Measurements from ENCODE around the gene GPER1. TPM values are rescaled to one million over a fixed set of nuclear protein-coding genes. Genes with fewer than 3 reads are reported as not detected.

Gene GPER1
- total RNA-seq, 1 donor from 2014 or later, result 1.5 TPM

DNA sequence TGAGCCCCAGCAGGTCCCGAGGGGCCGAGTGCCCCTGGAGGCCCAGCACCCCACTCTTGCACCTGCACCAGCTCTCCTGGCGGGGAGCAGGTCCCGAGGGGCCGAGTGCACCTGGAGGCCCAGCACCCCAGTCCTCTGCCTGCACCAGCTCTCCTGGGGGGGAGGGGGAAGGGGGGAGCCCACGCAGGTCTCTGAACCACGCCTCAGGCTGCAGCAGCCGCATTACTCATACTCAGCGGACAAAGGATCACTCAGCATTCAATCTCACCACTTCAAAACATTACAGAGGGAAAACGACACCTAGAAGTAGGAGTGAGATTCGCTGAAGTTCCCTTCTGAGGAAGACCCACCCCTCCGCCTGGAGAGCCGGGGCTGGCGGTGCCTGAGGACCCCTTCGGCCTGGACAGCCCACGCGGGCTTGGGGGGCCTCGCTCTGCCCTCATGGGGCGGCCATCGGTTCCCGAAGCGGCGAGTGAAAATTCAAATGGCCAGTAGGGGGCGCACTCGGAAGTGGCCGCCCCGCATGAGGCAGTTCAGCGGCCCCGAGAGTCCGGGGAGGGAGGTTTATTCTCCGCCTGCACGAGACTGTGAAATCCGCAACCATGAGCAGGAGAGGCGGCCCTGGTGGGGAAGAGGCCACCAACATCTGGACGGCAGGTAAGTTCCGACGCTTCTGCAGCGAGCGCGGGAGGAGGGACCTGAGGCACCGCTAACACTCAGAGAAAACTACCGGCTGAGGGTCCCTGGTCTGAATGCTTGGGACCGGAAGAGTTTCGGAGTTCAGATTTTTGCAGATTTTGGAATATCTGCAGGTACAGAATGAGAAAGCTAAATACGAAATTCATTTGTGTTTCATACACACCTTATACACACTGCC lies 1.1 kb upstream of the GPER1 start:
- peak; percentile 36 to 64 for DNase-seq (ENCODE audit: low read depth in 2 of 2)

DNA sequence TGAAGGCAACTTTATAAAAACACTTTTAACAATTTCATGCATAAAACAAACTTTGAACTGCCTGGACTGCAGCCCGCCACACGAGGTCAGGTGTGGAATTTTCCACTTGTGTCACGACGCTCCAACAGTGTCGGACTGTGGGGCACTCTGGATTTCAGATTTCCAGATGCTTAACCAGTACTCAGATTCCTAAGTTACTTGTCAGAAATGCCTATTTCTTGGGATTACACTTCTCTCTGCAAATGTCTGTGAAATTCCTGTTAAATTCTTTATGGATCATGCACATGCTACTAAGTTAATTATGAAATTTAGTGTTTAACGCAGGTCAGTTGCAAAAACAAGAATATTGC lies 473 bp upstream of the GPER1 start:
- no peak for DNase-seq (ENCODE audit: low read depth in 2 of 2)

DNA sequence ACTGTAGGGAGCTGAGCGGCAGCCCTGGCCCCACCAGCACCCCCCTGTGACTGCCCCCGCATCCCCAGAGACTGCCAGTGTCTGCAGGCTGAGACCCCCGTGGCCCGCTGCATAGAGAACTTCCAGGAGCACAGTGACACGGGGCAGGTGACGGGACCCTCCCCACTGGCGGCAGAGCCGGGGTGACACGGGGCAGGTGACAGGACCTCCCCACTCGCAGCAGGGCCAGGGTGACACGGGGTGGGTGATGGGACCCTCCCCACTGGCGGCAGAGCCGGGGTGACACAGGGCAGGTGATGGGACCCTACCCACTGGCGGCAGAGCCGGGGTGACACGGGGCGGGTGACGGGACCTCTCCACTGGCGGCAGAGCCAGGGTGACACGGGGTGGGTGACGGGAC lies 2.3 kb downstream of the GPER1 start:
- no peak for DNase-seq (ENCODE audit: low read depth in 2 of 2)

DNA sequence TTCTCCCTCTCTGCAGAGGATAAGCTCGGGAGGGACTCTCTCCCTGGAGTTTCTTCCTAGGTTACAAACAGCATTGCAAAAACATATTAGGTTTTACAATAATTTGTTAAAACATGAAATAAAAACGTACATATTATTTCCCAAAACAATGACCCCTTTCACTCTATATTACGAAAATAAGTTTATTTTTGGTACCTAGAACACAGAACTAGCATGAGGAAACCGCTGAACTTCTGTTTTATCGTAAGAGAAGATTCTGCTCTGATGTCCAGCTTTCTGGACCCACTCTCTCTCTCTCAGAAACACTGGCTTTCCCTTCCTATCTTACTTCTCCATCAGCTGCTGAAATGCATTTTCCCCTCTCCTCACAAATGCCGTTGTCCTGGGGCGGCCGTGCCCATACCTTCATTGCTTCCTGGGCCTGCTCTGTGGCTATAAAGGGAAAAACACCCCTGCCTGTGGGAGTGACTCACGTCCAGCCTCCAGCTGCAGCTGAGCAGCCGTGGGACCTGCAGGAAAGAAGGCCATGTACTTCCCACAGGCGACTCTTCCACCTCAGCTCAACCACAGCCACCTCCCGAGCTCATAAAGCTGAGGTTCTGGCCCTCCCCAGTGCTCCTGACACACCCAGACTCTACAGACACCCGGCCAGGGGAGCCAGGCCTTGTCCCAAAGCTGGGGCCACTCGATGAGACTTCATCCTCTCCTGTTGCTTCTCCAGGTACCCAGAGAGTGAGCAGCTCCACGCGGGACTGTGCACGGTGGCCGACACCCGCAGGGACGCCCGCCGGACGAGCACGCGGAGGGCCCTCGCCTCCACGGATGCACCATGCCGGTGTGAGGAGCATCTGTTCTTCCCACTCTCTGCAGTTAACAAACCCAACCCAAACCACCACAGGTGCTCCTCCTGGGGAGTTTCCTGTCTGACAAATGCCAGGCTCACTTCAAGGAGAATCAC lies 3.1 kb downstream of the GPER1 start:
- DNase-seq (ENCODE audit: low read depth in 2 of 2), result no peak

DNA sequence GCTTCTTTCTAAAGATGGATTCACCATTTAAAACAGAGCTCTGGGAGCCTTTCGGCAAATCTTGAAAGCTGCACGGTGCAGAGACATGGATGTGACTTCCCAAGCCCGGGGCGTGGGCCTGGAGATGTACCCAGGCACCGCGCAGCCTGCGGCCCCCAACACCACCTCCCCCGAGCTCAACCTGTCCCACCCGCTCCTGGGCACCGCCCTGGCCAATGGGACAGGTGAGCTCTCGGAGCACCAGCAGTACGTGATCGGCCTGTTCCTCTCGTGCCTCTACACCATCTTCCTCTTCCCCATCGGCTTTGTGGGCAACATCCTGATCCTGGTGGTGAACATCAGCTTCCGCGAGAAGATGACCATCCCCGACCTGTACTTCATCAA lies 3.7 kb downstream of the GPER1 start:
- DNase-seq (ENCODE audit: low read depth in 2 of 2), result no peak

DNA sequence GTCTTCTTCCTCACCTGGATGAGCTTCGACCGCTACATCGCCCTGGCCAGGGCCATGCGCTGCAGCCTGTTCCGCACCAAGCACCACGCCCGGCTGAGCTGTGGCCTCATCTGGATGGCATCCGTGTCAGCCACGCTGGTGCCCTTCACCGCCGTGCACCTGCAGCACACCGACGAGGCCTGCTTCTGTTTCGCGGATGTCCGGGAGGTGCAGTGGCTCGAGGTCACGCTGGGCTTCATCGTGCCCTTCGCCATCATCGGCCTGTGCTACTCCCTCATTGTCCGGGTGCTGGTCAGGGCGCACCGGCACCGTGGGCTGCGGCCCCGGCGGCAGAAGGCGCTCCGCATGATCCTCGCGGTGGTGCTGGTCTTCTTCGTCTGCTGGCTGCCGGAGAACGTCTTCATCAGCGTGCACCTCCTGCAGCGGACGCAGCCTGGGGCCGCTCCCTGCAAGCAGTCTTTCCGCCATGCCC lies 4.3 kb downstream of the GPER1 start:
- DNase-seq (ENCODE audit: low read depth in 2 of 2), result no peak

DNA sequence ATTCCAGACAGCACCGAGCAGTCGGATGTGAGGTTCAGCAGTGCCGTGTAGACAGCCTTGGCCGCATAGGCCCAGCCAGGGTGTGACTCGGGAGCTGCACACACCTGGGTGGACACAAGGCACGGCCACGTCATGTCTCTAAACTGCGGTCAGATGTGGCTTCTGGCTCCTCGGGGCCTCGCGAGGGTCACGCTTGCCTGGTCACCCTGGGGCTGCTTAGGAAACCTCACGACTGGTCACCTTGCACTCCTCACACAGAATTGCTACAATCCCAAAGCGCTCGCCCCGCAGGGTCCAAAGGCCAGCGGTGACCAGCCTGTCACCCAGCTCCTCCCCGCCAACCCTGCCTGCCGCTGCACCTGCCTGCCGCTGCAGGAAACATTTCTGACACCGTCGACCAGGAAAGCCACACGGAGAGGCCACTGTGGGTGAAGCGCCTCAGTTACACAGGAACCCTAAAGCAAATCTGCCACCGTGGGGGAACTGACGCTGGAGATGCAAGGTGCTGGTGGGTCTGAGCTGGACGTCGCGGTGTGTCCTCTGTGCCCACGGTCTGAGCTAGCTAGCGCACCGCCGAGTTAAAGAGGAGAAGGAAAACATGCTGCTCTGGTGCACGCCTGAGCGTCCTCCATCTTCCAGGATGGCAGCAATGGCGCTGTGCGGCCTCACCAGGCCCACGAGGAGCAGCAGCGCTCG lies 5.0 kb downstream of the GPER1 start:
- no peak for DNase-seq (ENCODE audit: low read depth in 2 of 2)

DNA sequence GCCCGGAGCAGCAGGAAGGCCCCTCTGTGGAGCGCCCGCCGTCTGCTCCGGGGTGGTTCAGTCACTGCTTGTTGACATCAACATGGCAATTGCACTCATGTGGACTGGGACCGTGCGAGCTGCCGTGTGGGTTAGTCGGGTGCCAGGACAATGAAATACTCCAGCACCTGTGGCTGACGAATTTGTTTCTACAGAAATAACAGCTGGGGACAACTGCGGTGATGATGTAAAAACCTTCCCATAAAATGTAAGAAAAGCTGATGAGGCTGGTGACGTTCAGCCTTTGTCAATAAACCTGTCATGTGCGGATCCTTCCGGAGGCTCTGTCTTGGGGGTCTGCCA lies 5.6 kb downstream of the GPER1 start:
- DNase-seq (ENCODE audit: low read depth in 2 of 2), result no peak

DNA sequence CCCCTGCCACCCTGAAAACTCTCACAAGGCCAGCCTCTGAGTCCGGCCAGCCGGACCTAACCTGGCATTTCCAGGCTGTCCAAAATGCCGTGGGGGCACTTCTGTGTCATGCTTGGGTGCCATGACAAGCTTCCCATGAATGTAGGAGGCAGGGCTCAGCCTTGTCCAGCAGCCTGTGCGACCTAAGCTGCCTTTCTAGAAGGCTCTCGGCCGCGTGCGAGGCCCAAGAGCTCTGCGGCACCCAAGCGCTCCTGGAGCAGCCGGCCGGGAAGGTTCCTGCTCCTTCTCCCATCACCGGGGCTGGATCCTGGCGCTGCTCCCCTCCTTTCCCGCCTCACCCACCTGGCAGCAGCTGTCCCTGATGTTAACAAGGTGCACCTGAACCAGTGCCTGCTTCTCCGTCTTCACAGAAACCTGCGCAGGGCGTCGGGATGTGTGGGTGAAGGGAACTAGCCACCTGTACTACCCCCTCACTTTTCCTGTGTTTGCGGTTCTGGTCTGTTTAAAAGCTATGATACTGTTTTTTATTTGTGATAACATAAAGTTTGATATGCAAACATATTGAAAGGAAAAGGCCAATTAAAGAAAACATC lies 6.1 kb downstream of the GPER1 start:
- no peak for DNase-seq (ENCODE audit: low read depth in 2 of 2)

DNA sequence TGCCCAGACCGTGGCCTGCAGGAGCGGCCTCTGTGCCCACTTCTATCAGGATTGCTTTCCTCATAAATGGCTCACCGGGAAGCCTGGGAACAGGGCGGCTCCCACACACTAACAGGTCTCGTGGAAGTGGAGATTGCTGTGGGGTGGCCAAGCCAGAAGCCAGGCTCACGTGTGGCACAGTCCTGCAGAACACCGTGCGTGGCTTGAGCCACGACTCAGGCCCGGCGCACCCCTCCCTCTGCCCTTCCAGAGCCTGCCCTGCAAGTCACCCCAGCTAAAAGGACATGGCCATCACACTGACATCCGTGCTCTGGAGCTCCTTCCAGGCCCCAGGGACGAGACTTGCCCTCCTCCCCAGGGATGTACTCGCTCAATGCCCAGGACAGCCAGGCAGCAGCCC lies 7.0 kb downstream of the GPER1 start:
- no peak for DNase-seq (ENCODE audit: low read depth in 2 of 2)

DNA sequence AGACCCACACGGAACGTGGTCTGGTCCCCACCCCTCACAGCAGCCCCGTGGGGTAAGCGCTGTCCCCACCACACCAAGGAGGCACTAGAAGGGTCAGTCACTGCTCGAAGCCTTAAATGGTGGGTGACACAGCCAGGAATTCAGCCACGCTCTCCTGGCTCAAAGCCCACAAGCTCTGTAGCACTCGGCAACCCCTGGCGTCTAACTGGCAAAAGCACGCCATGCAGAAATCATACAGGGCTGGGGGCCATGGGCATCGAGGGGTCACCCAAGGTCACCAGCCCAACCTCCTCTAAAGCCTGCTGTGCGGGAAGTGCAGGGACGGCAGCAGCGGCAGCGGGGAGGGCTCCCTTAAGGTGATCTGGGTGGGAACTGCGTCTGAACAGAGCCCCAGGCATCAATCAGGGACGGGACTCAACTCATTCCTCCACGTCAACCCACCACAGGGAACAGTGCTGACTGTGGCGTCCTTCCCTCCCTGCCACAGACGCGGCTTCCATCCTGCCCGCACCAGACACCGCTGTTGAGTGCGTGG lies 7.8 kb downstream of the GPER1 start:
- DNase-seq (ENCODE audit: low read depth in 2 of 2), result no peak

DNA sequence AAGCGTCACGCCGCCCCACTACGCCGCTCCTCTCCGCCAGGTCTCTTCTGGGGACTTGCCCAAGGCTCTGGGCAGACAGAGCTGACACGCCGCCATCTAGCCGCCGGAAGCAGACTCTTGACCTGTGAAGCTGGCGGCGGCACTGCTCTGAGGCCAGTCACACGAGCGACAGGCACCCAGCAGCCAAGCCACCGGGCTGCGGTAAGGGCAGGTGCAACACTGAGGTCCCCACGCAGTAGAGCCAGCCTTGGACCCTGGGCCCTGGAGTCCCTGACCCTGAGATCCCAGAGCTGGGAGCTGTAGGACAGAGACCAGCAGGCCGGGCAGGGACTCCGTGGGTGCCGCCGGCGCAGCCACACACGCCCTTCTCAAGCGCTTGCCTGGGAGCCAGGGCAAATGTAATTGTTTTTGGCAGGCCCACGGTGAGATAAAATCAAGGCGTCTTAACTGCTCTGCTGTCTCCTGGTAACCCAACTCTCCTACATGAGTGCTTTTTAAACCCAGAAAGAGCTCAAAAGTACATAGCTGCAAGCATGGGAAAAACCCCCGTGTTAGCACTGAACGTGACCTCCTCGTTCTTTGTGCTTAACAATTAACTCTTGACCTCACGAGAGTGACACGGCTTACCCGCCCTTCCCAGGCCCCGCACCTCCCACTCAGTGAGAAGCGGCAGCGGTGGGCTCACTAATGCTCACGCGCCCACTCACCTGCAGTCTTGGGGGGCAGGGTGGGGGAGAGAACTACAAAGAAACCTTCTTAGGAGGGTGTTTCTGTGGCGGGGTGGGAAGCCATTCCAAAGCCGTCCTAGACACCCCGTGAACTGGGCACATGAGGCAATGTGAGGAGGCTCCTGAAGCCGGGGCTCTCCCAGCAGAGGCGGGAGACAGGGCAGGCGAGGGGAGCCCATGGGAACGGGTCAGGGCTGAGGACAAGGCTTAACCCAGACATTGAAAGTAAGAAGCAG lies 8.5 kb downstream of the GPER1 start:
- no peak for DNase-seq (ENCODE audit: low read depth in 2 of 2)

DNA sequence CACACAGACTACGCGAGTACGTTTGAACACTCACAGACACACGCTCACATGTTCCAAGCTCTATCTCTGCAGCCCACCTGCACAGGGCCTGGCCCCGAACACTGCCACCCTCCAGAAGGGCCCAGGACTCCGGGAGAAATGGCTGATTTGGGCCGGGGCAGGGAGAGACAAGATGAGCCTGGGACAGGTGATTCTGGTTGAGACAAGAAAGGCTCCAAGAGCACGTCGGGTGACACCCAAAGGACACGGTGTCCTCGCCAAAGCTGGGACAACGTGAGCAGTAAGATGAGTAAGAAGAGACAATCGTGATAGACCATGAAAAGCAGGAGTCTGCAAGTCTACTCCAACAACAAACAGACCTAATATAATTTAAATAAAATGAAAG lies 9.2 kb downstream of the GPER1 start:
- DNase-seq (ENCODE audit: low read depth in 2 of 2), result no peak

DNA sequence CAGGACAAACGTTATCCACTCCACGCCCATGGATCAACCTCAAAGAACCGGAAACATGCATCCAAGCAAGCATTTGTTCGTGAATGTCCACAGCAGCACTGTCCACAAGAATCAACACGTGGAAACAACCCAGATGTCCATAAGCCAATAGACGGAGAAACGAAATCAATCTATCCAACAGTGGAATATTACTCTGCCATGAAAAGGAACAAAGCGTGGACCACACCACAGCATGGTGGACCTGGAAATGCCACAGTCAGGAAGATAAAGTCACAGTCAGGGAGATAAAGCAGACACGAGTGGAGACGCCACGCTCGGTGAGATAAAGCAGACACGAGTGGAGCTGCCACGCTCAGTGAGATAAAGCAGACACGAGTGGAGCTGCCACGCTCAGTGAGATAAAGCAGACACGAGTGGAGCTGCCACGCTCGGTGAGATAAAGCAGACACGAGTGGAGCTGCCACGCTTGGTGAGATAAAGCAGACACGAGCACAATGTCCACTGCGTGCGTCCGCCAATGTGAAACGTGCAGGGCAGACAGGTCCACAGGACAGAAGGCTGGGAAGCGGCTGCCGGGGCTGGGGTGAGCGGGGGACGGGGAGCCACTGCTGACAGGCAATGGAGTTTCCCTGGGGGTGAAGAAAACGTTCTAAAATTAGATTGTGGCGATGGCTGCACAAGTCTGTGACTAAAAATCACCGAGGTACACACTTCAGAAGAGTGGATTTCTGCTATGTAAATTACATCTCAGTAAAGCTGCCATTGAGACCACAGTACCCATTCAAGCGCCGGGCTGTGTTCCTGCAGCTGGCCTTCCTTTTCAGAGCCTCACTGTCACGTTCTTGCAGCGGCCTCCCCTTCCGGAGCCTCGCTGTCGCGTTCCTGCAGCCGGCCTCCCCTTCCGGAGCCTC lies 10.6 kb downstream of the GPER1 start:
- DNase-seq (ENCODE audit: low read depth in 2 of 2), result no peak

DNA sequence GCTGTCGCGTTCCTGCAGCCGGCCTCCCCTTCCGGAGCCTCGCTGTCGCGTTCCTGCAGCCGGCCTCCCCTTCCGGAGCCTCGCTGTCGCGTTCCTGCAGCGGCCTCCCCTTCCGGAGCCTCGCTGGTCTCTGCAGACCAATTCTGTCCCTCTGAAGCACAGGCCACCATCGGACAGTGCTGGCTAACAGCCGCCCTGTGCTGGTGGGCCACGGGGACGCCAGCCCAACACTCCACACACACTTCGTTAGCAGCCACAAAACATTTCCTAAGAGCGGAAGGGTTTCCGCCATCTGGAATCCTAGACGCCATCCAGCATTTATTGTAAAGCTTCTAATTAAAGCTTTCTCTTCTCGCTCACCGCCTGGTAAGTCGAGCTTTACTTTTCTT lies 11.2 kb downstream of the GPER1 start:
- no peak for DNase-seq (ENCODE audit: low read depth in 2 of 2)

DNA sequence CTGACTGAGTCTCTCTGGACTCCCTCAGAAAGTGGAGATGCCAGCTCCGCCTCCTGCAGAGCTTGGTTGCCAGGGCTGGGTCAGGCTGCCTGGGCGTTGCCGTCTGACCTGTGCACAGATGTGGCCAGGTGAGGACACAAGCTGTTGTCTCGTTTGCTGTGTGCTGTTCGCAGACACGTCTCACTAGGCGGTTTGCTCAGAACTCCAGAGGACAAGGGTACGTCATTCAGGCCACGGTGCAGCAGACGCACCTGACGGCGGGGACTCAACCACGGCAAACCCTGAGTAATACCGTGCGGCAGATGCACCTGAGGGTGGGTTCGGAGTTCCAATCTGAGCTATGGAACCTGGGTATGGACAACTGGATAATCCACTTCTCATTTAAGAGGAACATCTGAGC lies 11.7 kb downstream of the GPER1 start:
- no peak for DNase-seq (ENCODE audit: low read depth in 2 of 2)

DNA sequence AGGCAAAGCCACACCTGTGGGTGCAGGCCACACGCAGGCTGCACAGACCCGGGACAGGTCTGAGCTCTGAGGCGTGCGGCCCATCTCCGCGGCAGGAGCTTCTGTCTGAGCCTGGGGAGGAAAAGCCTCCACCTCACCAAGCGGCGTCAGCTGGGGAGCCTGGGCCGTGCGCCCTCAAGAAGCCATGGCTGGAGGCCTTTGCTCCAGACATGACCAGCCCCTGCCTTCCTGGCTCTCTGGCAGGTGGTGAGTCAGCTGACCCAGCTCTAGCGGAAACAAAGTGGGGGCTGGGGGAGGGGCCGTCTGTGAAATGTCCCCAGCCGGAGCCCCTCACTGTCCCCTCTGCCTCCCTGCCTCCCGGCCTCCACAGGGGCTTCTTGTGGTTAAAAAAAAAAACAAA lies 12.5 kb downstream of the GPER1 start:
- DNase-seq (ENCODE audit: low read depth in 2 of 2), result peak in 1 of 2 donors; percentile 41

DNA sequence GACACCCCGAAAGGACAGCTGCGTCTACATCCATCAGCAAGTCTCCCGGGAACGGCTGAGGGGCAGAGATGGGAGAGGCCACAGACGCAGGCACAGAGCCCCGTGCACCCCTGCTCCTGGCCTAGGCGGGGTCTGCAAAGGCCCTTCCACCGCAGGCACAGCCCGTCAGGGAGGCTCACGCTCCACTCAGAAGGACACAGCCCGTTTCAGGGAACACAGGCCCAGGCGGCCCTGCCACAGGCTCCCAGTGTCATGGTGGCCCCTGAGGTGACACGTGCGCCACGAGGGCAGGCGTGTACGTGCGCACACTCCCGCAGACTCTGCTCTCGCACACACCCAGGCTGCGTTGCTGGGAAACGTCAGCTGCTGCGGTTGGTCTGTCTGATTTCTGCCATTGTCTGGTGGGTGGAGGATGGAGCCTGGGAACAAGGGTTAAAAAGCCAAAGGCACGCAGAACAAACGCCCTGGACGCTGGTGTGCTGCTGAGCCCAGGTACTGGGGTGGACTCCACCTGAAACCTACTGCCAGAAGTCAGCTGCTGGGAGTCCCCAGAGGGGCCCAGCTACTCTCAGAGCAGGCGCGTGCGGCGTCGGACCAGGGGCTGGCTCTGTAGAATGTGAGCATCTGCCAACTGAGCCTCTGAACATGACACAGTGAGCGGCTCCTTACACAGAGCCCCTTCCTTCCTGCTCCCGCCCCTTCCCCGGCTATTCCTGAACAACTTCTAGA lies 13.1 kb downstream of the GPER1 start:
- no peak for DNase-seq (ENCODE audit: low read depth in 2 of 2)
